Fibroblast of lung (primary cell): ENCODE measurements around the gene NCKAP5. TPM values are rescaled to one million over a fixed set of nuclear protein-coding genes. Genes with fewer than 3 reads are reported as not detected.

ENCODE experiments used
- DNase-seq, 2 donors: peaks; one replicate each; pipeline versions ENCODE4 v3.0.0 to v3.0.0-alpha.2; 2010; ENCODE audit warnings: low read depth in 2 of 2
- H2AFZ ChIP-seq: 2 replicates; pipeline ENCODE4 v1.5.1; 2012; ENCODE audit warnings: low read length, control low read depth, inconsistent platforms
- H3K27ac ChIP-seq: 2 replicates; pipeline ENCODE4 v1.5.1; 2011; ENCODE audit warnings: low read length, control low read depth; ENCODE audit not compliant: insufficient read depth
- H3K27me3 ChIP-seq: 2 replicates; pipeline ENCODE4 v1.5.1; 2011; ENCODE audit warnings: mild to moderate bottlenecking, low read length; ENCODE audit not compliant: control insufficient read depth, insufficient read depth
- H3K36me3 ChIP-seq: 2 replicates; pipeline ENCODE4 v1.5.1; 2011; ENCODE audit warnings: low read length; ENCODE audit not compliant: control insufficient read depth, insufficient read depth
- H3K4me1 ChIP-seq: 2 replicates; pipeline ENCODE4 v1.5.1; 2011; ENCODE audit warnings: low read length; ENCODE audit not compliant: control insufficient read depth, insufficient read depth; ENCODE audit errors: extremely low read depth
- H3K4me2 ChIP-seq: 2 replicates; pipeline ENCODE4 v1.5.1; 2011; ENCODE audit warnings: low read length, control low read depth; ENCODE audit not compliant: insufficient read depth; ENCODE audit errors: extremely low read depth
- H3K4me3 ChIP-seq, 4 experiments: fragments of 200-600 bp in 1 of 4; sonication (generic) in 1 of 4; replicated peaks in 1 of 4; 2 replicates each; pipeline ENCODE4 v1.5.1; 2011 to 2016; ENCODE audit warnings: low read length in 4 of 4, low read depth in 3 of 4, mild to moderate bottlenecking in 3 of 4, control low read depth in 2 of 4, inconsistent platforms in 1 of 4, mixed read lengths in 1 of 4; ENCODE audit not compliant: insufficient read depth in 1 of 4; ENCODE audit errors: control extremely low read depth in 1 of 4
- H3K79me2 ChIP-seq: 2 replicates; pipeline ENCODE4 v1.5.1; 2012; ENCODE audit warnings: mild to moderate bottlenecking, low read length, inconsistent platforms; ENCODE audit not compliant: control insufficient read depth, insufficient read depth
- H3K9ac ChIP-seq: 2 replicates; pipeline ENCODE4 v1.5.1; 2011; ENCODE audit warnings: mild to moderate bottlenecking, low read length, control low read depth; ENCODE audit not compliant: insufficient read depth
- H3K9me3 ChIP-seq: 2 replicates; pipeline ENCODE4 v1.5.1; 2012; ENCODE audit warnings: low read depth, low read length; ENCODE audit not compliant: control insufficient read depth, insufficient read depth
- H4K20me1 ChIP-seq: 2 replicates; pipeline ENCODE4 v1.5.1; 2011; ENCODE audit warnings: low read length; ENCODE audit not compliant: control insufficient read depth, insufficient read depth; ENCODE audit errors: extremely low read depth
- EZH2 ChIP-seq: IDR thresholded peaks from 2 replicates; pipeline ENCODE4 v1.5.1; 2012; ENCODE audit warnings: low read length, control low read depth, mild to moderate bottlenecking; ENCODE audit errors: missing control alignments
- polyA plus RNA-seq, 2 donors: library from polyadenylated mRNA; depleted of rRNA in 1 of 2; stranded (reverse) in 1 of 2; unstranded in 1 of 2; fragments of >200 nt; gene quantifications; 2 replicates each; pipeline ENCODE4 v1.2.1, GENCODE V29; 2011 to 2012; ENCODE audit warnings: missing spikeins in 1 of 2
- total RNA-seq: library from RNA; depleted of rRNA; stranded (reverse); fragments of >200 nt; gene quantifications from 2 replicates; pipeline ENCODE4 v1.2.1, GENCODE V29; 2014
- TF ChIP-seq, protein P1 (sequence below), 2 donors: IDR thresholded peaks in 1 of 2; conservative IDR thresholded peaks in 1 of 2; 1 replicate in 1 of 2; 2 replicates in 1 of 2; pipeline ENCODE4 v1.5.1; 2011 to 2012; ENCODE audit warnings: low read length in 2 of 2, control low read depth in 1 of 2, inconsistent platforms in 1 of 2, low read depth in 1 of 2, mild to moderate bottlenecking in 1 of 2

The NCKAP5 gene
- total and polyA plus RNA-seq, 2 donors (not counting 1 experiment from before 2014, with no cell fraction given), result 2.6 to 6.2 TPM

DNA sequence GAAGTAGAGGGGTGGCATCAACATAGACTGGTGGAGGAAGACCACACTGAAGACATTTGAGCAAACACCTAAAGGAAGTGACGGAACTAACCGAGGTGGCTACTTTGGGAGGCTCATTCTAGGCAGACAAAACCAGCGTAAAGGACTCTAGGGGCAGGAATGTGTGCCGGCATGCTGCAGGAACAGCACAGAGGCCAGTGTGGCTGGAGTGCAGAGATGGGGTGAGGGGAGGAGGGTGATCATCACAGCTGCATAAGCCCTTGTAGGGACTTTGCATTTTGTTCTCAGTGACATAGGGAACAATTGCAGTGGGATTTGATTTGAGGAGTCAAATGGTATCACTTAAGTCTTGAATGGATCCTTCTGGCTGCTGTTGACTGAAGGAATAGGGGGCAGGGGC, 253.5 kb downstream of the NCKAP5 start:
- no peaks in the 10 kb centered on the region for H3K4me1 ChIP-seq
- no peak overlapping the region for H3K27ac ChIP-seq
- H3K27me3 ChIP-seq, result no peaks in the 10 kb centered on the region
- H3K9me3 ChIP-seq, result no peaks in the 10 kb centered on the region
- DNase-seq, result no peak
- no peak for TF ChIP-seq EZH2
- TF ChIP-seq, protein P1, sequence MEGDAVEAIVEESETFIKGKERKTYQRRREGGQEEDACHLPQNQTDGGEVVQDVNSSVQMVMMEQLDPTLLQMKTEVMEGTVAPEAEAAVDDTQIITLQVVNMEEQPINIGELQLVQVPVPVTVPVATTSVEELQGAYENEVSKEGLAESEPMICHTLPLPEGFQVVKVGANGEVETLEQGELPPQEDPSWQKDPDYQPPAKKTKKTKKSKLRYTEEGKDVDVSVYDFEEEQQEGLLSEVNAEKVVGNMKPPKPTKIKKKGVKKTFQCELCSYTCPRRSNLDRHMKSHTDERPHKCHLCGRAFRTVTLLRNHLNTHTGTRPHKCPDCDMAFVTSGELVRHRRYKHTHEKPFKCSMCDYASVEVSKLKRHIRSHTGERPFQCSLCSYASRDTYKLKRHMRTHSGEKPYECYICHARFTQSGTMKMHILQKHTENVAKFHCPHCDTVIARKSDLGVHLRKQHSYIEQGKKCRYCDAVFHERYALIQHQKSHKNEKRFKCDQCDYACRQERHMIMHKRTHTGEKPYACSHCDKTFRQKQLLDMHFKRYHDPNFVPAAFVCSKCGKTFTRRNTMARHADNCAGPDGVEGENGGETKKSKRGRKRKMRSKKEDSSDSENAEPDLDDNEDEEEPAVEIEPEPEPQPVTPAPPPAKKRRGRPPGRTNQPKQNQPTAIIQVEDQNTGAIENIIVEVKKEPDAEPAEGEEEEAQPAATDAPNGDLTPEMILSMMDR (conservative IDR thresholded peaks at IDR 0.05 in 1 of 2, IDR thresholded peaks at IDR 0.05 in 1 of 2; ENCODE audit: low read depth in 1 of 2, low read length in 2 of 2), result no peak
- no peak overlapping the region for H3K9ac ChIP-seq
- H3K79me2 ChIP-seq, result no peaks in the 10 kb centered on the region
- H2AFZ ChIP-seq, result no peak overlapping the region
- no peaks in the 10 kb centered on the region for H4K20me1 ChIP-seq
- H3K4me2 ChIP-seq, result no peak overlapping the region
- no peaks in the 10 kb centered on the region for H3K36me3 ChIP-seq
- no peak overlapping the region for H3K4me3 ChIP-seq

DNA sequence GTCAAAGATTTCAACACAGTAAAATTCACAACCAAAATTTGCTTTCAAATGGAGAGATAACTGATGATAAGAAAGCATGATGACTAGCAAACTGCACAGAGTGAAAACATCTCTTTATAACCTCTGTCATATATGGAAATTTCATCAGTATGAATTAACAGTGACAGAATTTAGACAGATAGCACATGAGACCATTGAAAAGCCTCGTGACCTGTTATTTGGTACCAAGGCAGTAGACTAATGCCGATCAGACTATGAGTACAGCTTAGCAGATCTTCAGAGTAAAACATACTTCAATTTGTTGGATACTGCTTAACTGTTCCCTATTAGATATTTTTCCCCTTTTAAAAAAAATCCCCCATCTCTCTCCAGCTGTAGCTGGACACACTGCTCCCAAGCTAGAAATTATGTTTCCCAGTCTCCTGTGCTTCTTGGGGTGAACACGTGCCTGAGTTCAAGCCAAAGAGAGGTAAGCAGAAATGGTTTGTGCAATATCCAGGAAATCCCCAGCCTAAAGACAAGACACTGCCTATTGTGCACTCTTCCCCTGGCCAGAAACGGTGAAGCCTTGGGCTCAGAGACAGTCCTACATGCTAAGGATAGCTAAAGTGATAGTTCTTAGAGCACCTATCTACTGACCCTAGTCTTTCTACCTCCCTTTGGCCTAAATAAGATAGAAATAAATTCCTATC, 256.1 kb downstream of the NCKAP5 start:
- H3K9me3 ChIP-seq, result no peaks in the 10 kb centered on the region
- no peaks in the 10 kb centered on the region for H3K79me2 ChIP-seq
- no peaks in the 10 kb centered on the region for H3K36me3 ChIP-seq
- no peaks in the 10 kb centered on the region for H3K4me1 ChIP-seq
- no peaks in the 10 kb centered on the region for H4K20me1 ChIP-seq
- no peak overlapping the region for H3K4me2 ChIP-seq
- H3K27ac ChIP-seq, result no peak overlapping the region
- H3K27me3 ChIP-seq, result no peaks in the 10 kb centered on the region
- no peak for TF ChIP-seq EZH2
- TF ChIP-seq, protein P1 (conservative IDR thresholded peaks at IDR 0.05 in 1 of 2, IDR thresholded peaks at IDR 0.05 in 1 of 2; ENCODE audit: low read depth in 1 of 2, low read length in 2 of 2), result no peak
- no peak overlapping the region for H2AFZ ChIP-seq
- H3K4me3 ChIP-seq, result no peak overlapping the region
- no peak overlapping the region for H3K9ac ChIP-seq
- no peak for DNase-seq

- Histone ChIP-seq H3K27me3 (no peaks in the 10 kb centered on the region), H3K79me2 (no peaks in the 10 kb centered on the region), H3K9ac (no peak overlapping the region), H3K4me3 (no peak overlapping the region), H3K9me3 (no peaks in the 10 kb centered on the region), H4K20me1 (no peaks in the 10 kb centered on the region), H3K27ac (no peak overlapping the region), H2AFZ (no peak overlapping the region), H3K4me2 (no peak overlapping the region), H3K36me3 (no peaks in the 10 kb centered on the region), H3K4me1 (peaks cover 3% of the 10 kb centered on the region)
- TF ChIP-seq, protein P1 (conservative IDR thresholded peaks at IDR 0.05 in 1 of 2, IDR thresholded peaks at IDR 0.05 in 1 of 2; ENCODE audit: low read depth in 1 of 2, low read length in 2 of 2), result no peak
- no peak for TF ChIP-seq EZH2
- DNase-seq, result no peak
Measured at GRCh38 chr2:133306236-133306635, 262.0 kb downstream of the NCKAP5 start.
